CD4-positive, alpha-beta T cell treated with Interferon gamma for 1 hour (primary cell): ENCODE measurements around the gene SPTB.
"Not testable (repeated sequence)": the region's sequence is repeated elsewhere in the genome, so short reads cannot be mapped to it uniquely, and the experiment has no call there.

Experiments used
- DNase-seq: peaks from one replicate; pipeline ENCODE4 v3.0.0-alpha.2; 2020

SPTB gene

GRCh38 chr14:64815257-64815656, 64.5 kb downstream of the SPTB start:
- DNase-seq, result no peak

- peak; percentile 37 for DNase-seq
These were observed 67.3 kb downstream of the SPTB start for GRCh38 chr14:64812412-64812811.

GRCh38 chr14:64811676-64812075, 68.0 kb downstream of the SPTB start:
- no peak for DNase-seq

GRCh38 chr14:64808449-64808848, 71.3 kb downstream of the SPTB start:
- DNase-seq, result no peak

- DNase-seq, result no peak
These were observed 72.2 kb downstream of the SPTB start for GRCh38 chr14:64807551-64807950.

- DNase-seq, result no peak
These were observed 72.7 kb downstream of the SPTB start for GRCh38 chr14:64806862-64807495.

GRCh38 chr14:64806202-64806861, 73.4 kb downstream of the SPTB start:
- DNase-seq, result no peak

GRCh38 chr14:64805646-64806045, 74.1 kb downstream of the SPTB start:
- DNase-seq, result not testable (repeated sequence)

GRCh38 chr14:64804754-64805260, 74.9 kb downstream of the SPTB start:
- DNase-seq, result no peak

- no peak for DNase-seq
These were observed 77.9 kb downstream of the SPTB start for GRCh38 chr14:64801800-64802199.

- DNase-seq, result no peak
These were observed 78.7 kb downstream of the SPTB start for GRCh38 chr14:64801046-64801445.

- DNase-seq, result no peak
These were observed 79.7 kb downstream of the SPTB start for GRCh38 chr14:64800000-64800399.

GRCh38 chr14:64799555-64799954, 80.2 kb downstream of the SPTB start:
- DNase-seq, result no peak

GRCh38 chr14:64796369-64796768, 83.3 kb downstream of the SPTB start:
- DNase-seq, result no peak

GRCh38 chr14:64795921-64796320, 83.8 kb downstream of the SPTB start:
- no peak for DNase-seq

GRCh38 chr14:64795211-64795610, 84.5 kb downstream of the SPTB start:
- DNase-seq, result no peak

GRCh38 chr14:64792871-64793560, 86.7 kb downstream of the SPTB start:
- no peak for DNase-seq

GRCh38 chr14:64792231-64792630, 87.5 kb downstream of the SPTB start:
- no peak for DNase-seq

- DNase-seq, result no peak
These were observed 89.2 kb downstream of the SPTB start for GRCh38 chr14:64790478-64790877.

- DNase-seq, result no peak
These were observed 90.0 kb downstream of the SPTB start for GRCh38 chr14:64789696-64790095.

GRCh38 chr14:64788706-64789105, 91.0 kb downstream of the SPTB start:
- DNase-seq, result no peak

- DNase-seq, result no peak
These were observed 92.1 kb downstream of the SPTB start for GRCh38 chr14:64787619-64788018.

- DNase-seq, result no peak
These were observed 93.2 kb downstream of the SPTB start for GRCh38 chr14:64786296-64787149.
